WTC11 (cell line): ENCODE results near the gene DMD.
"Not testable (repeated sequence)": the region's sequence is repeated elsewhere in the genome, so short reads cannot be mapped to it uniquely, and the experiment has no call there.

Experiments used
- ATF1 ChIP-seq: sonication (generic); formaldehyde crosslinking; IDR thresholded peaks from 2 replicates; pipeline ENCODE4 v1.8.1; 2023; ENCODE audit warnings: mild to moderate bottlenecking, moderate library complexity, missing genetic modification reagents
- CBFB ChIP-seq: sonication (generic); formaldehyde crosslinking; IDR thresholded peaks from 2 replicates; pipeline ENCODE4 v1.8.1; 2022; ENCODE audit warnings: mild to moderate bottlenecking, low read depth, missing genetic modification reagents
- CREM ChIP-seq: sonication (generic); formaldehyde crosslinking; IDR thresholded peaks from 2 replicates; pipeline ENCODE4 v1.8.1; 2022; ENCODE audit warnings: mild to moderate bottlenecking, missing genetic modification reagents, moderate library complexity
- GTF2I ChIP-seq: fragments of 250-450 bp; sonication (Bioruptor Pico); conservative IDR thresholded peaks from 2 replicates; pipeline ENCODE4 v1.4.0; 2021; ENCODE audit warnings: mild to moderate bottlenecking
- MXD4 ChIP-seq: fragments of 250-450 bp; sonication (Bioruptor Pico); IDR thresholded peaks from 2 replicates; pipeline ENCODE4 v1.8.0; 2021; ENCODE audit warnings: mild to moderate bottlenecking, moderate library complexity, borderline replicate concordance
- OVOL2 ChIP-seq: fragments of 250-450 bp; sonication (Bioruptor Pico); IDR thresholded peaks from 2 replicates; pipeline ENCODE4 v1.9.0; 2021; ENCODE audit warnings: mild to moderate bottlenecking, borderline replicate concordance
- TEAD4 ChIP-seq: sonication (generic); formaldehyde crosslinking; IDR thresholded peaks from 2 replicates; pipeline ENCODE4 v1.8.0; 2022; ENCODE audit warnings: mild to moderate bottlenecking, missing genetic modification reagents
- TF ChIP-seq, protein P1 (sequence below): sonication (generic); formaldehyde crosslinking; IDR thresholded peaks from 2 replicates; pipeline ENCODE4 v1.8.1; 2022; ENCODE audit warnings: missing genetic modification reagents, borderline replicate concordance
- TF ChIP-seq, protein P2 (sequence below): fragments of 200-600 bp; IDR thresholded peaks from 2 replicates; pipeline ENCODE4 v1.8.0; 2022; ENCODE audit warnings: antibody characterized with exemption
- TF ChIP-seq, protein P3 (sequence below): sonication (generic); formaldehyde crosslinking; IDR thresholded peaks from 2 replicates; pipeline ENCODE4 v1.8.0; 2022; ENCODE audit warnings: mild to moderate bottlenecking, missing genetic modification reagents

DNA sequence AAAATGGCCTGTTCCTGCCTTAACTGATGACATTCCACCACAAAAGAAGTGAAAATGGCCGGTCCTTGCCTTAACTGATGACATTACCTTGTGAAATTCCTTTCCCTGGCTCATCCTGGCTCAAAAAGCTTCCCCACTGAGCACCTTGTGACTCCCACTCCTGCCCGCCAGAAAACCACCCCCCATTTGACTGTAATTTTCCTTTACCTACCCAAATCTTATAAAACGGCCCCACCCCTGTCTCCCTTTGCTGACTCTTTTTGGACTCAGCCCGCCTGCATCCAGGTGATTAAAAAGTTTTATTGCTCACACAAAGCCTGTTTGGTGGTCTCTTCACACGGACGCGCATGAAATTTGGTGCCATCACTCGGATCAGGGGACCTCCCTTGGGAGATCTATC lies 1833.5 kb downstream of the DMD start:
- TF ChIP-seq, protein P1, sequence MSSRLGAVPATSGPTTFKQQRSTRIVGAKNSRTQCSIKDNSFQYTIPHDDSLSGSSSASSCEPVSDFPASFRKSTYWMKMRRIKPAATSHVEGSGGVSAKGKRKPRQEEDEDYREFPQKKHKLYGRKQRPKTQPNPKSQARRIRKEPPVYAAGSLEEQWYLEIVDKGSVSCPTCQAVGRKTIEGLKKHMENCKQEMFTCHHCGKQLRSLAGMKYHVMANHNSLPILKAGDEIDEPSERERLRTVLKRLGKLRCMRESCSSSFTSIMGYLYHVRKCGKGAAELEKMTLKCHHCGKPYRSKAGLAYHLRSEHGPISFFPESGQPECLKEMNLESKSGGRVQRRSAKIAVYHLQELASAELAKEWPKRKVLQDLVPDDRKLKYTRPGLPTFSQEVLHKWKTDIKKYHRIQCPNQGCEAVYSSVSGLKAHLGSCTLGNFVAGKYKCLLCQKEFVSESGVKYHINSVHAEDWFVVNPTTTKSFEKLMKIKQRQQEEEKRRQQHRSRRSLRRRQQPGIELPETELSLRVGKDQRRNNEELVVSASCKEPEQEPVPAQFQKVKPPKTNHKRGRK (CRISPR knock-in tag): not testable (repeated sequence)
- TF ChIP-seq, protein P2, sequence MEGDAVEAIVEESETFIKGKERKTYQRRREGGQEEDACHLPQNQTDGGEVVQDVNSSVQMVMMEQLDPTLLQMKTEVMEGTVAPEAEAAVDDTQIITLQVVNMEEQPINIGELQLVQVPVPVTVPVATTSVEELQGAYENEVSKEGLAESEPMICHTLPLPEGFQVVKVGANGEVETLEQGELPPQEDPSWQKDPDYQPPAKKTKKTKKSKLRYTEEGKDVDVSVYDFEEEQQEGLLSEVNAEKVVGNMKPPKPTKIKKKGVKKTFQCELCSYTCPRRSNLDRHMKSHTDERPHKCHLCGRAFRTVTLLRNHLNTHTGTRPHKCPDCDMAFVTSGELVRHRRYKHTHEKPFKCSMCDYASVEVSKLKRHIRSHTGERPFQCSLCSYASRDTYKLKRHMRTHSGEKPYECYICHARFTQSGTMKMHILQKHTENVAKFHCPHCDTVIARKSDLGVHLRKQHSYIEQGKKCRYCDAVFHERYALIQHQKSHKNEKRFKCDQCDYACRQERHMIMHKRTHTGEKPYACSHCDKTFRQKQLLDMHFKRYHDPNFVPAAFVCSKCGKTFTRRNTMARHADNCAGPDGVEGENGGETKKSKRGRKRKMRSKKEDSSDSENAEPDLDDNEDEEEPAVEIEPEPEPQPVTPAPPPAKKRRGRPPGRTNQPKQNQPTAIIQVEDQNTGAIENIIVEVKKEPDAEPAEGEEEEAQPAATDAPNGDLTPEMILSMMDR: not testable (repeated sequence)
- TF ChIP-seq CBFB (CRISPR knock-in tag); ATF1 (CRISPR knock-in tag); MXD4 (CRISPR knock-in tag); OVOL2 (CRISPR knock-in tag); CREM; GTF2I (CRISPR knock-in tag); TEAD4: not testable (repeated sequence)
- TF ChIP-seq, protein P3, sequence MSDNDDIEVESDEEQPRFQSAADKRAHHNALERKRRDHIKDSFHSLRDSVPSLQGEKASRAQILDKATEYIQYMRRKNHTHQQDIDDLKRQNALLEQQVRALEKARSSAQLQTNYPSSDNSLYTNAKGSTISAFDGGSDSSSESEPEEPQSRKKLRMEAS: not testable (repeated sequence)
